ENCODE results near the gene B4GALT2.

B4GALT2 gene

DNA sequence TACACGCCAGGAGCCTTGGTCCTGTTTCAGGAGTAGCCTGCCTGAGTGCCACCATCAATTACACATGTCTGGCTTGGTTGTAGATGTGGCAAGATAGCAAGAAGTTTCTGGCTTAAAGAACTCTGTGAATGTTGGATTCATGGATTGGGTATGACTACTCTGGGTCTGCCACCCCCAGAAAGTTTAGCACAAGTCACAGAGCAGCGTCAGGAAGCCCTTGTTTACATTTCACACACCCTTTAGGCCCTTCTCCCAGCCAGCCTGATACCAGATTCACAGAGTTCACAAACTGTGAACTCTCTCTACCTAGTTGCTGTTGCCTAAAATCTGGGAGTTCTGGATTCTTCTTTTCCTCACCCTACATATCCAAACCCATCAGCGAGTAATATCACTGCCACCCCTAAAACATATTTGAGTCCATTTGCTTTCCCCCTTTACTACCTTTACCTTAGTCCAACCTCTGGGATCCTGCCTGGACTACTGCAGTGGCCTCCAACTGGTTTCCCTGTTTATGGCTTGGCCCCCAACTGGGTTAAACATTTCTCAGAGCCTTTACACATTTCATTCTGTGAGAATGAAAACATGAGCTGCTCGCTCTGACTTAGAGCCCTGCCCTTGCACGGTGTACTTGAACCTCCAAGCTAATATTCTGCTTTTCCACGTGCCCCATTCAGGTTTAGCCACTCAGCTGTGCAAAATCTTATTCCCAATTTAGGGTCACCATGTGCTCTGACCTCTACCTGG, 8.3 kb downstream of the B4GALT2 start:
- no peak for DNase-seq

- peak in 1 of 2 experiments; percentile 40 for DNase-seq
Measured at GRCh38 chr1:43990271-43991199, 11.5 kb downstream of the B4GALT2 start.

- DNase-seq, result peak in 1 of 2 experiments; percentile 40
Measured at GRCh38 chr1:43991200-43991475, 12.1 kb downstream of the B4GALT2 start.

GRCh38 chr1:43991476-43992231, 12.6 kb downstream of the B4GALT2 start, which contains the start of gene CCDC24:
Gene CCDC24 (plus strand): TSS chr1:43991599. CDS start chr1:43991879, 280 bp downstream.
- peak; percentile 66 to 74 for DNase-seq

GRCh38 chr1:43992232-43992995, 13.4 kb downstream of the B4GALT2 start:
- DNase-seq, result no peak

- DNase-seq, result no peak
Measured at GRCh38 chr1:43993206-43993914, 14.3 kb downstream of the B4GALT2 start.

DNA sequence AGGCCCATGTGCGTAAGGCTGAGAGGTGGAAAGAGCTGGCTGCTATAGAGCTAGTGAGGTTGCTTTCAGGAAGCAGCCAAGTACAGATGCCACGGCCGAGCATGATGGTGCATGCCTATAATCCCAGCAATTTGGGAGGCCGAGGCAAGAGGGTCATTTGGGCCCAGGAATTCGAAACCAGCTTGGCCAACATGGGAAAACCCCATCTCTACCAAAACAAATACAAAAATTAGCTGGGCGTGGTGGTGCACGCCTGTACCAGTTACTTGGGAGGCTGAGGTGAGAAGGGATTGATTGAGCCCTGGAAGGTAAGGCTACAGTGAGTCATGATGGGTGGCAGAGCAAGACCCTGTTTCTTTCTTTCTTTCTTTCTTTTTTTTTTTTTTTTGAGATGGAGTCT, 15.1 kb downstream of the B4GALT2 start:
- DNase-seq, result no peak

- peak; percentile 17 to 25 for DNase-seq
Measured at GRCh38 chr1:43994794-43995790, 16.1 kb downstream of the B4GALT2 start.

- no peak for DNase-seq
Measured at GRCh38 chr1:43995984-43996732, 17.1 kb downstream of the B4GALT2 start.

- DNase-seq, result no peak
Measured at GRCh38 chr1:43996733-43997115, 17.7 kb downstream of the B4GALT2 start.

DNA sequence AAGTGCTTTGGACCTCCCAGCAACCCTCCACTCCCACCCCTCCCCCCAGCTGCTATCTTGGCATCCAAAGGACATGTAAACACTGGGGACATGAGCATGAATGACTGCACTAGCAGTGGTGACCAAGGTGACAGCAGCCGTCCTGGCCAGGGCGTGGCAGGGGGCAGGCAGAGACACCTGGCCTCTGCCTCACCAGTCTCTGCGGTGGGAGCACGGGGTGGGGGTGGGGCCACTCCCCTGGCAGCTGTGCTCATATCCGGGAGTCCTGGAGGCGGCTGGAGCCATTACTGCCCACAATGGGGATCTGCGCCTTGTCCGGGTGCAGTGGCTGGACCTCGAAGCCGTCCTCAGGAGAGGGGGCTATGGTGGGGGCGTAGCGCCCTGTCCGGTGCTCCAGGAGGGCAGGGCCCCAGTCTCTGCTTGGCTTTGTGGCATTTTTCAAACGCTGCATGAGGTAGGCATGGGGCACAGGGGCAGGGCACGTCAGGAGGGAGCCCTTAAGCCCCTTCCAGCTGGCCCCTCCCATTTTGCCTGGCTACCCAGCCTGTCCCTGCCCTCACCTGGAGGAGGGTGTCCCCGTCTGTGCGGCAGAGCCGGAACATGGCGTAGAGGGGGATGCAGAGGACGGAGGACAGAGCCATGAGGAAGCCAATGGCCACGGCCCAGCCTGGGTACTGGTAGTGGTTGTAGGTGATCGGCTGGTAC, 18.4 kb downstream of the B4GALT2 start:
- no peak for DNase-seq

DNA sequence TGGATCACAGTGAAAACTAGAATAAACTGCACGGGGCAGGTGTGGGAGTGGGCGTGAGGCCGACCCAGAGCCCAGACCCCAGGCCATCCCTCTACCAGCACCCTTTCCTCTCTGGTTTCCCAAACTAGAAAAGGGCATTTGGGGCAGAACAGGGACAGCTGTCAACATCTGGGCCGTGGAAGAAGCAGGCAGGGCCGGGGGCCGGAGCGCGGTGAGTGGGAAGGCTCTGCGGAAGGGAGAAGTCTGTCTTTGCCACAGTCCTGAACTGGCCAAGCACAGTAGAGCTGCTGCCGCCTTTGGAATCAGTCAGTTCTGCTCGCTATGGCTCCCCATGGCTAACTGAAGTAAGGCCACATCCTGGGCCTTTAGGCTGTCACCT, 19.0 kb downstream of the B4GALT2 start:
- DNase-seq, result no peak

GRCh38 chr1:43999455-43999854, 20.4 kb downstream of the B4GALT2 start:
- DNase-seq, result no peak

DNA sequence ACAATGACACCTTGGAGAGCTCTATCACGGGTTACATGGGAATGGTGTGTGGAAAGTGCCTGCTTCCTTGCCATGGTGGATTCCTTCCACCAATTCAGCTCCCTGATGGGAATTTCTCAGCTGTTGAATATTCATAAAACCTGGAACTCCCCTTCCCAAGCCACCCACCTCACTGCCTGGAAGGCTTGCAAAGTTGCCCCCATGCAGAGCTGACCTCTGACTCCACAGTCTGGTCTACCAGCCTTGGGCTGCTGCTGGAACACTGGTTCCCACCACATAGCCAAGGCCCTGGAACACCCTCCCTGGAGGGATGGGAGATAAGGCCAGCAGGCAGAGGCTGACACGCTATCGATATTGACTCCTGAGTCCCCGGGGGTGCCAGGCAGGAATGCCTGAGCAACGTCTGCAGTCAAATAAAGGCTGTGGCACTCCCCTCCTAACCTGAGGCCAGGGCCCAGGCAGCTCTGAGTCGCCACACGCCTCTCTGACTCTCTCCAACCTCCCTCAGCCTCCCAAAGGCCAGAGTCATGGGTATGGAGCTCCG, 21.2 kb downstream of the B4GALT2 start:
- no peak for DNase-seq

DNA sequence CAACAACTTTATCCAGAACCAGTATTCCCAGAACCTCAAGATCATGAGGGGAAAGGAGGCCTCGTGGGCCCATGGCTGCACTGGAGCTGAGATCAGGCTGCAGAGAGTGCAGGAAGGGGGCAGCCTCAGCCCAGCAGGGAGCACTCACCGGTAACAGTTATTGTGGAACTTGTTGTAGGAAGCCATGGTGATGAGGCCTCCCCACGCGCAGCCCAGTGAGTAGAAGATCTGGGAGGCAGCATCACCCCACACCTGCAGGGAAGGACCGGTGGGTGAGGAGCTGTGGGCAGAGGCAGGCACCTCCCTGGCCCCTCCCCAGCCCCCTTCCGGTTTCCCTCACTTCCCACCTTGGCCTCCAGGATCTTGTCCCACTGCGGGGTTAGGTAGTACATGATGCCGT, 23.2 kb downstream of the B4GALT2 start:
- no peak for DNase-seq

GRCh38 chr1:44002606-44003157, 23.7 kb downstream of the B4GALT2 start:
- no peak for DNase-seq

DNA sequence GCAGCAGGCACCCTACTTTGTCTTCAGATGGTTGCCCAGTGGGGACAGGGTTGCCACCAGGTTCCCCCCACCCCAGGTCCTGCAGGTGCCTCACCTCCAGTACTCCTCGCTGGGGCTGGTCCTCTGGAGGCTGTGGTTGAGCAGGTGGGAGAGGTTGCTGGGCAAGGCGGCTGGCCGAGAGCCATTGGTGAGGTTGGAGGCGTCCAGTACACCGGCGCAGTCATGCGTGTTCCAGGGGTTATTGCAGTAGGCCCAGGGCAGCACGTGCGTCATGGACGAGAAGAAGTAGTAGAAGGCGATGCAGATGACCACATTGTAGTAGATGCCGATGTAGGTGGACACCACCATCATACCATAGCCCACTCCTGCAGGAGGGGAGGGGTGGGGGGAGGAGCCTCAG, 29.2 kb downstream of the B4GALT2 start:
- DNase-seq, result no peak

DNA sequence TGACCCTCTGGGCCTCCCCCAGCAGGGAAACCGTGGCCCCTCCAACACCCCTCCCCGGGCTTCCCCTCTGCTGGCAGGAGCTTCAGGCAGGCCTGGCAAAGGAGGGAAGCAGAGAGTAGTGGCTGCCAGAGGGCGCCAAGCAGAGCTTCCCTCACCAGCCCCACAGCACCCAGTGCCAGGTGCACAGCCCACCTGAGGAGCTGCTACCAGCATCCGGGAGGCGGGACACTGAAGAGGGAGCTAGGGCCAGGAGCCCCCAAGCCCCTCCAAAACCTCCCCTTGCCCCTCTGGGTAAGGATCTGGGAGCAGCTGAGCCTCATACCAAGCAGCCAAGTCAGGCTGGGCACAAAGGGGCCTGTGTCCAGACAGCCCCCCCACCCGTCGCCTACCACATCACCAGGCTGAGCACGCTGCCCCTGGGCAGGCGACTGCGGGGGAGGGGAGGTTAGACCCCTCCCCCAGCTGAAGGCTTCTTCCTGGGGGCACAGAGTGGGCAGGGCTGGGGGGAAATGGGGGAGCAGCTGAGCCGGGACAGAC, 32.0 kb downstream of the B4GALT2 start:
- no peak for DNase-seq

Measured in AML-193 (cell line).